ENCODE results near the gene CASTOR1.

DNA sequence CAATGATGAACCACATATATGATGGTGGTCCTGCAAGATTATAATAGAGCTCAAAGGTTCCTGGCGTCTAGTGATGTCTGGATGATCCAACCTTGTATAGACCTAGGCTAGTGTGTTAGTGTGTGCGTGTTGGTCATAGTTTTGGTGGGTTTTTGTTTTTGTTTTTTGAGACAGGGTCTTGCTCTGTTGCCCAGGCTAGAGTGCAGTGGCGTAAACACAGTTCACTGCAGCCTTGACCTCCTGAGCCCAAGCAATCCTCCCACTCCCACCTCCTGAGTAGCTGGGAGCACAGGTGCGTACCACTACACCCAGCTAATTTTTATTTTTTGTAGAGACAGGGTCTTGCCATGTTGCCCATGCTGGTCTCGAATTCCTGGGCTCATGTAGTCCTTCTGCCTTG lies 9.4 kb downstream of the CASTOR1 start:
- TF ChIP-seq, protein P1, sequence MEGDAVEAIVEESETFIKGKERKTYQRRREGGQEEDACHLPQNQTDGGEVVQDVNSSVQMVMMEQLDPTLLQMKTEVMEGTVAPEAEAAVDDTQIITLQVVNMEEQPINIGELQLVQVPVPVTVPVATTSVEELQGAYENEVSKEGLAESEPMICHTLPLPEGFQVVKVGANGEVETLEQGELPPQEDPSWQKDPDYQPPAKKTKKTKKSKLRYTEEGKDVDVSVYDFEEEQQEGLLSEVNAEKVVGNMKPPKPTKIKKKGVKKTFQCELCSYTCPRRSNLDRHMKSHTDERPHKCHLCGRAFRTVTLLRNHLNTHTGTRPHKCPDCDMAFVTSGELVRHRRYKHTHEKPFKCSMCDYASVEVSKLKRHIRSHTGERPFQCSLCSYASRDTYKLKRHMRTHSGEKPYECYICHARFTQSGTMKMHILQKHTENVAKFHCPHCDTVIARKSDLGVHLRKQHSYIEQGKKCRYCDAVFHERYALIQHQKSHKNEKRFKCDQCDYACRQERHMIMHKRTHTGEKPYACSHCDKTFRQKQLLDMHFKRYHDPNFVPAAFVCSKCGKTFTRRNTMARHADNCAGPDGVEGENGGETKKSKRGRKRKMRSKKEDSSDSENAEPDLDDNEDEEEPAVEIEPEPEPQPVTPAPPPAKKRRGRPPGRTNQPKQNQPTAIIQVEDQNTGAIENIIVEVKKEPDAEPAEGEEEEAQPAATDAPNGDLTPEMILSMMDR (IDR thresholded peaks at IDR 0.05), result no peak
- TF ChIP-seq POLR2A (IDR thresholded peaks at IDR 0.05) (no peak), POLR2AphosphoS5 (IDR thresholded peaks at IDR 0.05) (no peak)

All from breast epithelium (tissue), 3 donors.